Ascending aorta (tissue), 2 donors: ENCODE data around the gene GREB1. TPM values are rescaled to one million over a fixed set of nuclear protein-coding genes. Genes with fewer than 3 reads are reported as not detected.

Experiments
- DNase-seq, 2 donors: peaks; one replicate each; pipeline ENCODE4 v3.0.0-alpha.2; 2019; ENCODE audit warnings: low spot score in 2 of 2
- H3K27ac ChIP-seq, 2 donors: fragments of 200-600 bp; sonication (generic); one replicate each; pipeline ENCODE4 v1.5.1; 2016 to 2017; ENCODE audit warnings: mild to moderate bottlenecking in 1 of 2
- H3K27me3 ChIP-seq: fragments of 200-600 bp; sonication (generic); one replicate; pipeline ENCODE4 v1.5.1; 2017
- H3K36me3 ChIP-seq, 2 donors: fragments of 200-600 bp; sonication (generic); one replicate each; pipeline ENCODE4 v1.5.1; 2016
- H3K4me1 ChIP-seq, 2 donors: fragments of 200-600 bp; sonication (generic); one replicate each; pipeline ENCODE4 v1.5.1; 2016 to 2017; ENCODE audit warnings: mild to moderate bottlenecking in 1 of 2
- H3K4me3 ChIP-seq, 2 donors: fragments of 200-600 bp; sonication (generic); one replicate each; pipeline ENCODE4 v1.5.1; 2016 to 2017; ENCODE audit warnings: mild to moderate bottlenecking in 1 of 2
- H3K9me3 ChIP-seq, 2 donors: fragments of 200-600 bp; sonication (generic); one replicate each; pipeline ENCODE4 v1.5.1; 2016
- intact Hi-C: fragments of 100-400 bp; cut with DNase I; formaldehyde crosslinking; loops from one replicate; pipeline ENCODE4 v1.15.1; 2023
- total RNA-seq: library from RNA; depleted of rRNA; stranded (reverse); fragments of >200 nt; gene quantifications from one replicate; pipeline ENCODE4 v1.1.0, GENCODE V29; 2016
- TF ChIP-seq, protein P1 (sequence below), 3 experiments: fragments of 200-600 bp in 2 of 3; fragments of 450-650 bp in 1 of 3; sonication (generic) in 2 of 3; IDR thresholded peaks; one replicate each; pipeline ENCODE4 v1.5.1; 2016 to 2019; ENCODE audit warnings: antibody characterized with exemption in 3 of 3, mild to moderate bottlenecking in 1 of 3, moderate library complexity in 1 of 3

Gene GREB1
- total RNA-seq, 1 donor from 2014 or later, result 5.9 TPM

DNA sequence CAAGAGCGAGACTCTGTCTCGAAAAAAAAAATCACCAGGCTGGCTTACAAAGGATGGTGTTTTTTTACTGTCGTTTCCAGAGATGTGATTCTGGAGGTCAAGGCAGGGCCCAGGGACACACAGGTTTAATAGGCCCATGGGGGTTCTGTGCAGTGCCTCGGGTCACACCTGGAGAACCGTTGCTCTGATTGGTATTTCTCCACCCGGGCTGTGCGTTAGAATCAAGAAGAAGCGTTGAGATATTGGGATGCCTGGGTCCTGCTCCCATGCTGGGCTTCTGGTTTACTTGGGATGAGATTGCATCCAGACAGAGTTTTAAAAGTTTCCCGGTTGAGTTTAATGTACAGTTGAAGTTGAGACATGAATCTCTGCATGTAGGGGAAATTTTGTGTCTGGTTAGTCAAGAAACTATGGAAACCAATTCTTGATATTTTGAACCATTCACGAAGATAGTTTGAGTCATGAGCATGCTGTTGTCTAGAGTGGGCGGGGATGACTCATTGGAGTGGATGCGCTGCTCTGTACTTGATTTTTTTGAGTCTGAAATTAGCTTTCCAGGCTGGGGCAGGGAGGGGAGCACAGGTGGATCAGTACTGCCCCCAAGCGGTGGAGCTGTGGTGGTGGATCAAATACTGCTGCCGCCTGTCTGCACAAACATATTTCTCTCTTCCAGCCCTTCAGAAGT, 50.1 kb downstream of the GREB1 start:
- TF ChIP-seq, protein P1, sequence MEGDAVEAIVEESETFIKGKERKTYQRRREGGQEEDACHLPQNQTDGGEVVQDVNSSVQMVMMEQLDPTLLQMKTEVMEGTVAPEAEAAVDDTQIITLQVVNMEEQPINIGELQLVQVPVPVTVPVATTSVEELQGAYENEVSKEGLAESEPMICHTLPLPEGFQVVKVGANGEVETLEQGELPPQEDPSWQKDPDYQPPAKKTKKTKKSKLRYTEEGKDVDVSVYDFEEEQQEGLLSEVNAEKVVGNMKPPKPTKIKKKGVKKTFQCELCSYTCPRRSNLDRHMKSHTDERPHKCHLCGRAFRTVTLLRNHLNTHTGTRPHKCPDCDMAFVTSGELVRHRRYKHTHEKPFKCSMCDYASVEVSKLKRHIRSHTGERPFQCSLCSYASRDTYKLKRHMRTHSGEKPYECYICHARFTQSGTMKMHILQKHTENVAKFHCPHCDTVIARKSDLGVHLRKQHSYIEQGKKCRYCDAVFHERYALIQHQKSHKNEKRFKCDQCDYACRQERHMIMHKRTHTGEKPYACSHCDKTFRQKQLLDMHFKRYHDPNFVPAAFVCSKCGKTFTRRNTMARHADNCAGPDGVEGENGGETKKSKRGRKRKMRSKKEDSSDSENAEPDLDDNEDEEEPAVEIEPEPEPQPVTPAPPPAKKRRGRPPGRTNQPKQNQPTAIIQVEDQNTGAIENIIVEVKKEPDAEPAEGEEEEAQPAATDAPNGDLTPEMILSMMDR (IDR thresholded peaks at IDR 0.05), result peak; percentile 19 to 40 (median 35)
- intact Hi-C loops, result loop anchor here (5.0 kb wide), 1 partner anchor 107 kb away; no protein-coding TSS in a partner anchor
- no peaks in the 10 kb centered on the region for H3K9me3 ChIP-seq
- peak in 1 of 2 donors; percentile 74 for DNase-seq
- H3K36me3 ChIP-seq, result no peaks in the 10 kb centered on the region
- H3K4me1 ChIP-seq, result no peaks in the 10 kb centered on the region
- H3K27ac ChIP-seq, result no peak overlapping the region
- no peaks in the 10 kb centered on the region for H3K27me3 ChIP-seq
- no peak overlapping the region for H3K4me3 ChIP-seq

DNA sequence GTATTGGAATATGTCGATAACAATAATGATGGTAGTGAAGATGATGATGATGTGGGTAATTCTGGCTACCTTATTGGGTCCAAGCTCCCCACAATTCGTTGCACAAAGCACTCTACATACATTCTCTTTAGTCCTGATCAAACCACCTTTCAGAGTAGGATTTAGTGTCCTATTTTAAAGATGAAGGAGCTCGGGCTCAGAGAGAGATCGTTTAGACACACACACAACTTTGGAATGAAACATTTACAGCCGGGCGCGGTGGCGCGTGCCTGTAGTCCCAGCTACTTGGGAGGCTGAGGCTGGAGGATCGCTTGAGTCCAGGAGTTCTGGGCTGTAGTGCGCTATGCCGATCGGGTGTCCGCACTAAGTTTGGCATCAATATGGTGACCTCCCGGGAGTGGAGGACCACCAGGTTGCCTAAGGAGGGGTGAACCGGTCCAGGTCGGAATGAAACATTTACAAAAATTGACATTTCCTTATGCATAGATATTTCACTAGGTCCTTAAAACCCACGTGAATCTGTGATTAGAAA, 50.7 kb downstream of the GREB1 start:
- H3K9me3 ChIP-seq, result no peaks in the 10 kb centered on the region
- no peak for DNase-seq
- H3K27me3 ChIP-seq, result no peaks in the 10 kb centered on the region
- H3K4me1 ChIP-seq, result no peaks in the 10 kb centered on the region
- intact Hi-C loops, result loop anchor here (5.0 kb wide), 1 partner anchor 107 kb away; no protein-coding TSS in a partner anchor
- H3K4me3 ChIP-seq, result no peak overlapping the region
- no peak overlapping the region for H3K27ac ChIP-seq
- no peaks in the 10 kb centered on the region for H3K36me3 ChIP-seq
- TF ChIP-seq, protein P1 (IDR thresholded peaks at IDR 0.05), result no peak

DNA sequence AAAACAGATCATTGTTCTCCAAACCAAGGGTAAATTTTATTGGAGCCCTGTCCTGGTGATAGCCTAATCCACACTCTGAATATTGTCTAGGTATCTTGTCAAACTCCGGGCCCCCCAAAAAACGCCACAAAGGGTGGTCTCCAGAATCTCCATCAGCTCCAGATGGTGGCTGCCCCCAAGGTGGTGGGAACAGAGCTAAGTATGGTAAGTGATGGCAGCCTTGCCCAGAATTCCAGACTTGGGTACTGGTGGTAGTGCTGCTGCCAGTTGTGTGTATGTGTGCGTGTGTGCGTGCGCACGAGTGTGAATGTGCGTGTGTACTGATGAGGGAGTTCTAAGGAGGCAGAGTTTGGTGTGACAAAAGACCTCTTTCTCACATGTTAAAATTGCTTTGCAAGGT, 51.2 kb downstream of the GREB1 start:
- Histone ChIP-seq H3K27me3 (no peaks in the 10 kb centered on the region), H3K4me1 (no peaks in the 10 kb centered on the region), H3K9me3 (no peaks in the 10 kb centered on the region), H3K27ac (no peak overlapping the region), H3K36me3 (no peaks in the 10 kb centered on the region), H3K4me3 (no peak overlapping the region)
- intact Hi-C loops, result no loop called here
- TF ChIP-seq, protein P1 (IDR thresholded peaks at IDR 0.05), result no peak
- DNase-seq, result no peak

DNA sequence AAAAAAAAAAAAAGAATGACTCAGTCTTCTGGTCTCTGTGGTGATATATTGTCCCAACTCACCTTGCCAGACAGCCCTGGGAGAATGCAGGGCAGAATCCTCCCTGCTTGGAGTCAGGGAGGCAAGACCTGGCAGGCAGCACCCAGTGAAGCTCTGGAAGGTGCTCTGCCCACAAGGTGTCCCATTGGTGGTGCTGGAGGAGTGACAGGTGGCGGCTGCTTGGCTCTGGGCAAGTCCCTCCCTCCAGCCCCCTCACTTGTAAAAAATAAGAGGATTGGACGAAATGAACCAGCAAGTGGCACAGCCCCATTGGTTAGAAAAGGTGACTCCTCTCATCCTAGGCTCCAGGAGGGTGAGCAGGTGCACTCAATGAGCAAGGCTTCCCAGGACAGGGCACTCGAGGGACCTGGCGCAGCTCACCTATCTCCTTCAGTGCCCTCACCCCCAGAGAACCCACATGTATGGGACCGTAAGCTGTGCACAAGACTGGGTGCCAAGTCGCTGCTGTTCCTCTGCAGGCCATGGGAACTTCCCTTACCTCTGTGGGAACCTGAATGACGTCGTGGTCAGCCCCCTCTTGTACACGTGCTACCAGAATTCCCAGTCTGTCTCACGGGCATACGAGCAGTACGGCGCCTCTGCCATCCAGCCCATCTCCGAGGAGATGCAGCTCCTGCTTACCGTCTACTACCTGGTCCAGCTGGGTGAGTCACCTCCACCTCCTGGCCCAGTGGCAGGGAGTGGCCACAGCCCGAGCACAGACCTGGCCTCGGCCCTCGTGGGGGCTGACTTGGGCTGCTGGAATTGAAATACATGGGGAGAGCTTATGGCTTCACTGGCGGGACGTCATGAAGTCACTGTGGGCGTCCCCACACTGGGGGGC, 54.6 kb downstream of the GREB1 start:
- Histone ChIP-seq H3K27me3 (no peaks in the 10 kb centered on the region), H3K27ac (no peak overlapping the region), H3K36me3 (no peaks in the 10 kb centered on the region), H3K9me3 (no peaks in the 10 kb centered on the region), H3K4me1 (no peaks in the 10 kb centered on the region), H3K4me3 (no peak overlapping the region)
- intact Hi-C loops, result no loop called here
- TF ChIP-seq, protein P1 (IDR thresholded peaks at IDR 0.05), result no peak
- no peak for DNase-seq

DNA sequence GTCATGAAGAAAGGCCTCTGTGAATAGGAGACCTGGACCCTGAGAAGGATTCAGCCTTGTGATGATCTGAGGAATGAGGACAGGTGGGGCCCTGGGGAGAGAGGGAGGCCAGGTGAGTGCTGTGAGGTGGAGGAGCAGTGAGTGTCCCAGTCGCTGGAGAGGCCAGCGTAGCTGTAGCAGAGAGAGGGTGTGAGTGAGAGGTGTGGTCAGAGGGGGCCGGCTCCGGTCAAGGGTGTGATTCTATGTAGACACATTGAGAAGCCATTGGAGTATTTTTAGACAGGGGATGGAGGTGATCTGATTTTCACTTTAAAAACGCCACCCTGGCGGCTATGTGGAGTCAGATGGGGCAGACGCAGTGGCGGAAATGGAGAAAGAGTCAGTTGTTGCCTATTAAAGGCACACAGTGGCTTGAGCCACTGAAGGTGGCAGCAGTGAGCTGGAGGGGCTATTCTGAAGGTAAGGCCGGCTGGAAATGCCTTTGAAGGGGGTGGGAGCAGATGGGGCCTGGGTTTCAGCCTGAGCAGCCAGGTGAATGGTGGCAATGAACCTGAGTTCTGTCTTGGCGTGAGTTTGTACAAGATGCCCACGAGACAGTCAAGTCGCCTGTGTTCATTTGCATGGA, 55.6 kb downstream of the GREB1 start:
- TF ChIP-seq, protein P1 (IDR thresholded peaks at IDR 0.05), result no peak

More for the DNA sequence above, 55.6 kb downstream of the GREB1 start:
- Histone ChIP-seq H3K4me1 (no peaks in the 10 kb centered on the region), H3K36me3 (no peaks in the 10 kb centered on the region), H3K4me3 (no peak overlapping the region), H3K9me3 (no peaks in the 10 kb centered on the region), H3K27me3 (no peaks in the 10 kb centered on the region), H3K27ac (no peak overlapping the region)
- intact Hi-C loops, result no loop called here
- DNase-seq, result no peak
